NB4 (cell line): ENCODE data around the gene ZMYND10.

Experiments
- CTCF ChIP-seq: IDR thresholded peaks from one replicate; pipeline ENCODE4 v1.5.1; 2012; ENCODE audit warnings: low read depth, low read length
- MAX ChIP-seq: IDR thresholded peaks from 2 replicates; pipeline ENCODE4 v1.6.1; 2011; ENCODE audit warnings: low read depth, low read length
- MYC ChIP-seq: IDR thresholded peaks from 2 replicates; pipeline ENCODE4 v1.6.1; 2011; ENCODE audit warnings: low read depth, low read length
- POLR2A ChIP-seq: IDR thresholded peaks from 2 replicates; pipeline ENCODE4 v1.6.1; 2011; ENCODE audit warnings: mild to moderate bottlenecking; ENCODE audit not compliant: insufficient read length; ENCODE audit errors: extremely low read depth

GRCh38 chr3:50333744-50334328 is 11.7 kb downstream of the ZMYND10 start:
- TF ChIP-seq CTCF (no peak), MYC (no peak), POLR2A (no peak), MAX (no peak)
